ENCODE data around the gene TIAM2. TPM values are rescaled to one million over a fixed set of nuclear protein-coding genes. Genes with fewer than 3 reads are reported as not detected.
"Not testable (repeated sequence)": the region's sequence is repeated elsewhere in the genome, so short reads cannot be mapped to it uniquely, and the experiment has no call there.

TIAM2 gene
- total and polyA plus RNA-seq, 10 of the 15 experiments (the other 5 are each of a cell fraction or from before 2014, with no cell fraction given), result 1.1 to 10.5 (median 2.3) TPM

- TF ChIP-seq CHD4 (IDR thresholded peaks at IDR 0.05), result no peak
- no peak for TF ChIP-seq IRF5 (IDR thresholded peaks at IDR 0.05; ENCODE audit: borderline replicate concordance)
Measured at GRCh38 chr6:155216312-155217046, 221.4 kb downstream of the TIAM2 start (continued).

GRCh38 chr6:155218711-155219110 is 223.6 kb downstream of the TIAM2 start:
- H3K27me3 ChIP-seq (replicated peaks in 1 of 2; ENCODE audit: control insufficient read depth in 2 of 2, insufficient read depth in 2 of 2, low read length in 1 of 2); H2AFZ ChIP-seq (ENCODE audit: control insufficient read depth, low read depth, low read length); H3K36me3 ChIP-seq (ENCODE audit: control insufficient read depth in 2 of 2, insufficient read depth in 2 of 2, low read length in 1 of 2); H3K27ac ChIP-seq (ENCODE audit: control insufficient read depth, insufficient read depth); POLR2A ChIA-PET; H3K4me1 ChIP-seq (ENCODE audit: control insufficient read depth, insufficient read depth, low read length); CTCF ChIA-PET; H3K4me2 ChIP-seq (ENCODE audit: control insufficient read depth, insufficient read depth); DNase-seq (ENCODE audit: low read depth, low spot score); intact Hi-C loops (cut with micrococcal nuclease; ENCODE audit: unreplicated experiment); RAD21 ChIA-PET (ENCODE audit: unreplicated experiment); in situ Hi-C loops (cut with MboI); H3K9ac ChIP-seq (ENCODE audit: control insufficient read depth, insufficient read depth, low read length); H3K79me2 ChIP-seq (ENCODE audit: control insufficient read depth, insufficient read depth, low read length); H3K9me3 ChIP-seq (replicated peaks; ENCODE audit: control insufficient read depth, insufficient read depth, low read length); BruUV-seq (replicated peaks); H4K20me1 ChIP-seq (ENCODE audit: control insufficient read depth, insufficient read depth); ATAC-seq; FAIRE-seq; H3K4me3 ChIP-seq: not testable (repeated sequence)
- SMC1A ChIA-PET (ENCODE audit: uncharacterized antibody, unreplicated experiment), result interaction anchor here (1.1 to 1.8 kb wide), 2 partner anchors 29 to 32 kb away, joined by 4 to 5 read pairs; no protein-coding TSS in a partner anchor
- 78% methylated on average over 15 of the region's 20 CpGs for WGBS (ENCODE audit: insufficient coverage, insufficient replicate concordance, low lambda C conversion rate, missing lambda C conversion rate)

- intact Hi-C loops (cut with micrococcal nuclease; ENCODE audit: unreplicated experiment) (no loop called here), in situ Hi-C loops (cut with MboI) (no loop called here)
- no peak for FAIRE-seq
- no peak overlapping the region for H3K27ac ChIP-seq (ENCODE audit: control insufficient read depth, insufficient read depth)
- no peak overlapping the region for H3K4me3 ChIP-seq
- no peaks in the 10 kb centered on the region for H3K27me3 ChIP-seq (replicated peaks in 1 of 2; ENCODE audit: control insufficient read depth in 2 of 2, insufficient read depth in 2 of 2, low read length in 1 of 2)
- no peak for TF ChIP-seq SMARCA5 (IDR thresholded peaks at IDR 0.05)
- no peak for TF ChIP-seq E2F4 (IDR thresholded peaks at IDR 0.05; ENCODE audit: low read depth, low read length)
- no peak for TF ChIP-seq ZZZ3 (IDR thresholded peaks at IDR 0.05; ENCODE audit: control insufficient read depth, insufficient read length, low read depth)
- TF ChIP-seq CEBPZ (IDR thresholded peaks at IDR 0.05; ENCODE audit: low read depth, low read length), result no peak
- TF ChIP-seq NR2C1 (IDR thresholded peaks at IDR 0.05), result no peak
- no peak for TF ChIP-seq KLF5 (IDR thresholded peaks at IDR 0.05; ENCODE audit: partially characterized antibody)
- peaks cover 6% of the 10 kb centered on the region for H3K4me1 ChIP-seq (ENCODE audit: control insufficient read depth, insufficient read depth, low read length)
- ChIA-PET CTCF (no interaction called here), RAD21 (ENCODE audit: unreplicated experiment) (no interaction called here), POLR2A (interaction anchor here (0.5 kb wide), 1 partner anchor 34 kb away, joined by 3 read pairs; no protein-coding TSS in a partner anchor), SMC1A (ENCODE audit: uncharacterized antibody, unreplicated experiment) (interaction anchor here (0.5 to 1.8 kb wide), 3 partner anchors 29 to 411 kb away, joined by 3 to 5 read pairs (median 4); no protein-coding TSS in a partner anchor)
- ATAC-seq, result no peak
- WGBS (ENCODE audit: insufficient coverage, insufficient replicate concordance, low lambda C conversion rate, missing lambda C conversion rate), result 99% methylated on average over 7 of the region's 7 CpGs
- no peaks in the 10 kb centered on the region; a peak in 2 of 4 replicates for H3K36me3 ChIP-seq (ENCODE audit: control insufficient read depth in 2 of 2, insufficient read depth in 2 of 2, low read length in 1 of 2)
- no peak overlapping the region for H2AFZ ChIP-seq (ENCODE audit: control insufficient read depth, low read depth, low read length)
- H3K9me3 ChIP-seq (replicated peaks; ENCODE audit: control insufficient read depth, insufficient read depth, low read length), result no peaks in the 10 kb centered on the region
- H4K20me1 ChIP-seq (ENCODE audit: control insufficient read depth, insufficient read depth), result no peaks in the 10 kb centered on the region; the same call in 1 of the 2 replicates
- no peaks in the 10 kb centered on the region for H3K79me2 ChIP-seq (ENCODE audit: control insufficient read depth, insufficient read depth, low read length)
- BruUV-seq (replicated peaks), result TSS peak; percentile 4
- DNase-seq (ENCODE audit: low read depth, low spot score), result no peak
- no peak overlapping the region for H3K9ac ChIP-seq (ENCODE audit: control insufficient read depth, insufficient read depth, low read length)
- no peak overlapping the region for H3K4me2 ChIP-seq (ENCODE audit: control insufficient read depth, insufficient read depth)
Measured at GRCh38 chr6:155219299-155219698, 224.2 kb downstream of the TIAM2 start.

Measured in GM12878 (cell line).